ENCODE measurements around the gene ZNRD2.

ZNRD2 gene

DNA sequence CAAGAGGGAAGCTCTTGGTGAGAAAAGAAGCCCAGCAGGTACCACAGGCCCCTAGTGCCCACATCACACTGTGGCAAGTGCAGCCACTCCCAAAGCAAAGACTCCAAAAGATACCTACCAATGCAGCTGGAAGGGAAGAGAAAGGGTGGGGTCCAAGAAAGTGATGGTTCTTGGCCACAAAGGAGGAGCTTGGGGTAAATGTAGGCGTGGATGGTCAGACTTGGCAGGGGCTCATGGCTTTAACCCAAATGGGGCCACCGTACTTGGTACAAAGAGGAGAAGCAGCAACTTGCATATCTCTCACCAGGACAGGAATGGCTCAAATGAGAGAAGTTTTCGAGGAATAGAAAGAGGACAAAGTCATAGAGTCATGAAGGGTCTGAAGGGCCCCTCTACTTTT lies 39.0 kb downstream of the ZNRD2 start:
- DNase-seq = no peak
- peaks cover 50% of the 10 kb centered on the region for H3K4me1 Mint-ChIP-seq
- H3K9me3 Mint-ChIP-seq = no peaks in the 10 kb centered on the region
- H3K4me3 Mint-ChIP-seq = peak overlapping the region; percentile 14
- no peak overlapping the region for H3K27ac Mint-ChIP-seq
- H3K27me3 Mint-ChIP-seq (ENCODE audit: low read depth, poor library complexity) = peaks cover 9% of the 10 kb centered on the region
- peaks cover 34% of the 10 kb centered on the region for H3K36me3 Mint-ChIP-seq (ENCODE audit: low read depth)
- TF ChIP-seq, protein P1, sequence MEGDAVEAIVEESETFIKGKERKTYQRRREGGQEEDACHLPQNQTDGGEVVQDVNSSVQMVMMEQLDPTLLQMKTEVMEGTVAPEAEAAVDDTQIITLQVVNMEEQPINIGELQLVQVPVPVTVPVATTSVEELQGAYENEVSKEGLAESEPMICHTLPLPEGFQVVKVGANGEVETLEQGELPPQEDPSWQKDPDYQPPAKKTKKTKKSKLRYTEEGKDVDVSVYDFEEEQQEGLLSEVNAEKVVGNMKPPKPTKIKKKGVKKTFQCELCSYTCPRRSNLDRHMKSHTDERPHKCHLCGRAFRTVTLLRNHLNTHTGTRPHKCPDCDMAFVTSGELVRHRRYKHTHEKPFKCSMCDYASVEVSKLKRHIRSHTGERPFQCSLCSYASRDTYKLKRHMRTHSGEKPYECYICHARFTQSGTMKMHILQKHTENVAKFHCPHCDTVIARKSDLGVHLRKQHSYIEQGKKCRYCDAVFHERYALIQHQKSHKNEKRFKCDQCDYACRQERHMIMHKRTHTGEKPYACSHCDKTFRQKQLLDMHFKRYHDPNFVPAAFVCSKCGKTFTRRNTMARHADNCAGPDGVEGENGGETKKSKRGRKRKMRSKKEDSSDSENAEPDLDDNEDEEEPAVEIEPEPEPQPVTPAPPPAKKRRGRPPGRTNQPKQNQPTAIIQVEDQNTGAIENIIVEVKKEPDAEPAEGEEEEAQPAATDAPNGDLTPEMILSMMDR (IDR thresholded peaks at IDR 0.05) = no peak

DNA sequence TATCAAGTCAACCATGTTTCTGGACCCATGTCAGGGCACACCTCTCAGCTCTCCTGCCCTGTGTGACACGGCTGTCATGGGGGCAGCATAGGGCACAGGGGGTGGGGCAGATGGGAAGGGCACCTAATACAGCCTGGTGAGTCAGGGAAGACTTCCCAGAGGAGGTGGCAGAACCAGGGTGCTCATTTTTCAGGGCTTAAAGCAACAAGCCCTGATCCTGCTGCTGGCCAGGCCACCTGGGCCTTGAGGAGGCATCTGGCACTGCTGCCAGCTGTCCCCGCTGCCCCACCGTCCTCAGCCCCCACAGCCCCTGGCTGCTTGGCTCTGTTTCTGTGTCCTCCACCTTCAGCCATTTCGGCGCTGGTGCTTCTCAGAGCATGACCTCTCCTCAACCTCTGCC lies 39.4 kb downstream of the ZNRD2 start:
- TF ChIP-seq, protein P1 (IDR thresholded peaks at IDR 0.05) = no peak
- H3K4me1 Mint-ChIP-seq = peaks cover 50% of the 10 kb centered on the region
- no peak for DNase-seq
- H3K36me3 Mint-ChIP-seq (ENCODE audit: low read depth) = peaks cover 30% of the 10 kb centered on the region
- no peaks in the 10 kb centered on the region for H3K9me3 Mint-ChIP-seq
- H3K27ac Mint-ChIP-seq = no peak overlapping the region
- H3K4me3 Mint-ChIP-seq = no peak overlapping the region
- peaks cover 9% of the 10 kb centered on the region for H3K27me3 Mint-ChIP-seq (ENCODE audit: low read depth, poor library complexity)

DNA sequence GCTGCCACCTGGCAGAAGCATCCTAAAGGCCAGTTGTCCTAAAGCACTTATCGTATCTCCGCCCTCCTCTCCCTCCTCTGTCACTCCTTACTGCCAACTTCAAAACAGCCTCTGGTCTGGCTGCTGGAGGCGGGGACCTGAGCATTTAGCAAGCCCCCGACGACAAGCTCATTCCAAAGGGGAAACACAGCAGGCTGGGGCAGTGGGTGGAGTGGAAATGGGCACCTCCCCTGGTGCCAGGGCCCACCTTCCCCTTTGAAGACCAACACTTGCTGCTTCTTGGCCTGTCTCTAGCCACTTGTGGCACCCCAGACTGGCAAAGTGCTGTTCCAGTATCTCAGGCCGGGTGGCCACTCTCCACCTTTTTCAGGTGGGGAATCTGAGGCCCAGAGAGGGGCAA lies 40.1 kb downstream of the ZNRD2 start:
- Mint-ChIP-seq H3K36me3 (ENCODE audit: low read depth) (peaks cover 30% of the 10 kb centered on the region), H3K27me3 (ENCODE audit: low read depth, poor library complexity) (peaks cover 9% of the 10 kb centered on the region), H3K4me1 (peaks cover 50% of the 10 kb centered on the region), H3K27ac (no peak overlapping the region), H3K9me3 (no peaks in the 10 kb centered on the region), H3K4me3 (peak overlapping the region; percentile 13)
- DNase-seq = no peak
- TF ChIP-seq, protein P1 (IDR thresholded peaks at IDR 0.05) = no peak

DNA sequence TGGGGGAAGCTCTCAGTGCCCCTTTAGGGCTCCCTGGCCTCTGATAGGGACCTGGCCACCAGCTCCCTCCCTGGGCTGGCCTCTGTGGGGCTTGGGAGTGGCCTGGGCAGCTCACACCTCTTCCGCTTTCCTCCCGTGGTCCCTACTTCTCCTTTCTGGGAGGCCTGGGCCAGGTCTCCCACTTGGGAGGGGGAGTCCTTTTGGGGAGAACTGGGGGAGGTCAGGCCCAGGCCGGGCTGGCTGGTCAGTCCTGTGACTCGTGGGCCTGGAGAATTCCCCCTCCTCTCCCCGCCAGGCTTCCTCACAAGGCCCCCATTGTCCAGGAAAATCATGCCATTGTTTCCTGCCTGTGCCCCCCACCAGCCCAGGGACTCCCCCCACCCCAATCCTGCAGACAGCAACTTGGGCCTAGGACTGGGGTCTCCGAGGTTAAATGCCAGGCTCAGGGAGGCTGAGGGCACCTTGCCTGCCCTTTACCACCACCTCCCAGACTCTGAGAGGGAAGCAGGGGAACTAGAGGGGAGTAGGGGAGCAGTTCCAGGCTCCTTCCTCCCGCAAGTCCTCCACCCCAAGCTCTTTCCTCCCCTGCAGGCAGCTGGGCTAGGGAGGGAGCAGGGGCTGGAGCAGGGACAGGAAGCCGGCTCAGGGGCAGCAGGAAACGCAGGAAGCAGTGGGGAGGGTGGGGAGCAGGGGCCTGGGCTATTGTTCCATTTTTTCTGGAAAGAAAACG lies 40.9 kb downstream of the ZNRD2 start:
- Mint-ChIP-seq H3K4me3 (peak overlapping the region; percentile 32), H3K4me1 (peaks cover 50% of the 10 kb centered on the region), H3K27me3 (ENCODE audit: low read depth, poor library complexity) (peaks cover 9% of the 10 kb centered on the region), H3K9me3 (no peaks in the 10 kb centered on the region), H3K36me3 (ENCODE audit: low read depth) (peaks cover 30% of the 10 kb centered on the region), H3K27ac (no peak overlapping the region)
- TF ChIP-seq, protein P1 (IDR thresholded peaks at IDR 0.05) = no peak
- DNase-seq = no peak

DNA sequence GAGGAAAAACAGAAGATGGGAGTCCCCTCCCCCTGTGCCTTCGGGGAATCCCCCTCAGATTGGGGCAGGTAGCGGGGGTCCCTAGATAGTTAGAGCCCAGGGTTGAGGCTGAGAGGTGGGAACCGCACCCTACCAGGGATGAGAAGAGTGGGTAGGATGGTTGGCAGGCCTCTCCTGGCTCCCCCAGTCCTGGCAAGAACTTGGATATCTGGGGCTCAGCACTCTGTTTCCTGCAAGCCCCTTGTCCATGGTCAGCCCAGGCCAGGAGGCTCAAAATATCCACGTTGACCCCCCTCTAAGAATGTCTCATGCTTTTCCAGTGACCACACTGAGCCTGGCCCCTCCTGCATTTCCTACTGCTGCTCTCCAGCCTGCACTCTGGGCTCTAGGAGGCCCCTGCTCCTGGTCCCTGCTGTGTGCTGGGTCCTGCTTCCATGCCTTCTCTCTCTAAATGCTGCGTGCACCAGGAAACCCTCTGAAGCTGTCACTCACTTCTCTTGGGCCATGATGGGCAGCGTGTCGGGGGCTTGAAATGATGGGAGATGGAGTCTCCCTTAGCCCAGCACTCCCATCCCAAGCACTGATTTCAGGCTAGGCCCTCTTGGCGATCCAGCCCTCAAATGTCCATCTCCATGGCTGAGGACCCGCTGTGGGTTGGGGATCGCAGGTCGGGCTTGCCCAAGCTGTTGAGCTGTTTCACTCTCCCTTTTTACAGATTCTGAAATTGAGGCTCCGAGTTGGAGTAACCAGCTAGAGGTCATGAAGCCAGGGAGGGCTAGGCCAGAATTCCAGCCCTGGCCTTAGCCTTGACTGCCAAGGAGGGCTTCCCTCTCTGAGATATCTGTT lies 41.7 kb downstream of the ZNRD2 start:
- no peaks in the 10 kb centered on the region for H3K9me3 Mint-ChIP-seq
- peak overlapping the region; percentile 82 for H3K4me3 Mint-ChIP-seq
- TF ChIP-seq, protein P1 (IDR thresholded peaks at IDR 0.05) = no peak
- H3K27ac Mint-ChIP-seq = peak overlapping the region; percentile 90
- peaks cover 50% of the 10 kb centered on the region for H3K4me1 Mint-ChIP-seq
- H3K36me3 Mint-ChIP-seq (ENCODE audit: low read depth) = peaks cover 30% of the 10 kb centered on the region
- no peak for DNase-seq
- H3K27me3 Mint-ChIP-seq (ENCODE audit: low read depth, poor library complexity) = peaks cover 9% of the 10 kb centered on the region
